Measurements from ENCODE around the gene NCBP3.

The NCBP3 gene

GRCh38 chr17:3887394-3887793 is 41.3 kb upstream of the NCBP3 start:
- no peak for DNase-seq
- Mint-ChIP-seq H3K27ac (peak overlapping the region; percentile 56 to 92), H3K4me3 (peak overlapping the region; percentile 39 to 70), H3K9me3 (no peaks in the 10 kb centered on the region), H3K27me3 (no peaks in the 10 kb centered on the region), H3K4me1 (peaks cover 53% of the 10 kb centered on the region)
- no peak for ATAC-seq

- Mint-ChIP-seq H3K4me3 (peak overlapping the region; percentile 39 to 70), H3K4me1 (peaks cover 47% of the 10 kb centered on the region), H3K27ac (peak overlapping the region; percentile 92 to 95), H3K9me3 (no peaks in the 10 kb centered on the region), H3K27me3 (no peaks in the 10 kb centered on the region)
- ATAC-seq (peak; percentile 52), DNase-seq (no peak)
Observed at GRCh38 chr17:3886776-3887175, 40.7 kb upstream of the NCBP3 start.

- H3K4me3 Mint-ChIP-seq, result no peak overlapping the region
- no peaks in the 10 kb centered on the region for H3K9me3 Mint-ChIP-seq
- no peak for ATAC-seq
- H3K4me1 Mint-ChIP-seq, result peaks cover 39% of the 10 kb centered on the region
- peak overlapping the region in 1 of 2 donors; percentile 86 for H3K27ac Mint-ChIP-seq
- no peak for DNase-seq
- H3K27me3 Mint-ChIP-seq, result no peaks in the 10 kb centered on the region
Observed at GRCh38 chr17:3885970-3886369, 39.9 kb upstream of the NCBP3 start.

GRCh38 chr17:3885271-3885670 is 39.2 kb upstream of the NCBP3 start:
- ATAC-seq (no peak), DNase-seq (no peak)
- no peak overlapping the region for H3K27ac Mint-ChIP-seq
- H3K4me3 Mint-ChIP-seq, result no peak overlapping the region
- H3K9me3 Mint-ChIP-seq, result no peaks in the 10 kb centered on the region
- no peaks in the 10 kb centered on the region for H3K27me3 Mint-ChIP-seq
- peaks cover 32% of the 10 kb centered on the region for H3K4me1 Mint-ChIP-seq

GRCh38 chr17:3884188-3884587 is 38.1 kb upstream of the NCBP3 start:
- Mint-ChIP-seq H3K27me3 (no peaks in the 10 kb centered on the region), H3K4me3 (no peak overlapping the region), H3K27ac (no peak overlapping the region), H3K9me3 (no peaks in the 10 kb centered on the region), H3K4me1 (peaks cover 28% of the 10 kb centered on the region)
- ATAC-seq (no peak), DNase-seq (no peak)

- DNase-seq, result no peak
- ATAC-seq, result no peak
- H3K4me1 Mint-ChIP-seq, result peaks cover 14% of the 10 kb centered on the region
- H3K4me3 Mint-ChIP-seq, result no peak overlapping the region
- H3K27me3 Mint-ChIP-seq, result no peaks in the 10 kb centered on the region
- H3K9me3 Mint-ChIP-seq, result no peaks in the 10 kb centered on the region
- no peak overlapping the region for H3K27ac Mint-ChIP-seq
Observed at GRCh38 chr17:3882276-3882675, 36.2 kb upstream of the NCBP3 start.

GRCh38 chr17:3880983-3881382 is 34.9 kb upstream of the NCBP3 start:
- no peaks in the 10 kb centered on the region for H3K27me3 Mint-ChIP-seq
- no peaks in the 10 kb centered on the region for H3K9me3 Mint-ChIP-seq
- H3K4me1 Mint-ChIP-seq, result peaks cover 1% of the 10 kb centered on the region
- ATAC-seq (no peak), DNase-seq (no peak)
- H3K4me3 Mint-ChIP-seq, result no peak overlapping the region
- H3K27ac Mint-ChIP-seq, result no peak overlapping the region

GRCh38 chr17:3879591-3880417 is 33.8 kb upstream of the NCBP3 start:
- Mint-ChIP-seq H3K4me1 (no peaks in the 10 kb centered on the region), H3K27me3 (no peaks in the 10 kb centered on the region), H3K9me3 (no peaks in the 10 kb centered on the region), H3K4me3 (no peak overlapping the region), H3K27ac (peak overlapping the region; percentile 2 to 55)
- ATAC-seq, result no peak
- DNase-seq, result no peak

- ATAC-seq, result no peak
- DNase-seq, result no peak
- H3K27ac Mint-ChIP-seq, result no peak overlapping the region
- H3K27me3 Mint-ChIP-seq, result no peaks in the 10 kb centered on the region
- no peaks in the 10 kb centered on the region for H3K4me1 Mint-ChIP-seq
- H3K4me3 Mint-ChIP-seq, result no peak overlapping the region
- no peaks in the 10 kb centered on the region for H3K9me3 Mint-ChIP-seq
Observed at GRCh38 chr17:3879186-3879585, 33.1 kb upstream of the NCBP3 start.

GRCh38 chr17:3877220-3877619 is 31.2 kb upstream of the NCBP3 start:
- H3K4me1 Mint-ChIP-seq, result no peaks in the 10 kb centered on the region
- DNase-seq (no peak), ATAC-seq (no peak)
- H3K27ac Mint-ChIP-seq, result no peak overlapping the region
- no peaks in the 10 kb centered on the region for H3K27me3 Mint-ChIP-seq
- no peak overlapping the region for H3K4me3 Mint-ChIP-seq
- H3K9me3 Mint-ChIP-seq, result no peaks in the 10 kb centered on the region

GRCh38 chr17:3875317-3875716 is 29.3 kb upstream of the NCBP3 start:
- ATAC-seq (no peak), DNase-seq (no peak)
- no peaks in the 10 kb centered on the region for H3K9me3 Mint-ChIP-seq
- peaks cover 8% of the 10 kb centered on the region for H3K4me1 Mint-ChIP-seq
- peak overlapping the region in 1 of 2 donors; percentile 36 for H3K27ac Mint-ChIP-seq
- no peaks in the 10 kb centered on the region for H3K27me3 Mint-ChIP-seq
- H3K4me3 Mint-ChIP-seq, result no peak overlapping the region

GRCh38 chr17:3873862-3874261 is 27.8 kb upstream of the NCBP3 start:
- DNase-seq, result no peak
- Mint-ChIP-seq H3K27ac (no peak overlapping the region), H3K9me3 (no peaks in the 10 kb centered on the region), H3K4me3 (no peak overlapping the region), H3K27me3 (no peaks in the 10 kb centered on the region), H3K4me1 (peaks cover 8% of the 10 kb centered on the region)
- no peak for ATAC-seq

GRCh38 chr17:3870871-3871306 is 24.8 kb upstream of the NCBP3 start:
- Mint-ChIP-seq H3K27ac (peak overlapping the region in 1 of 2 donors; percentile 77), H3K27me3 (no peaks in the 10 kb centered on the region), H3K9me3 (no peaks in the 10 kb centered on the region), H3K4me1 (peaks cover 8% of the 10 kb centered on the region), H3K4me3 (peak overlapping the region in 1 of 2 donors; percentile 31)
- ATAC-seq (no peak), DNase-seq (no peak)

GRCh38 chr17:3867606-3868005 is 21.6 kb upstream of the NCBP3 start:
- Mint-ChIP-seq H3K27me3 (no peaks in the 10 kb centered on the region), H3K4me1 (peaks cover 8% of the 10 kb centered on the region), H3K27ac (no peak overlapping the region), H3K9me3 (no peaks in the 10 kb centered on the region), H3K4me3 (no peak overlapping the region)
- ATAC-seq, result no peak
- DNase-seq, result no peak

GRCh38 chr17:3867106-3867505 is 21.1 kb upstream of the NCBP3 start:
- DNase-seq (no peak), ATAC-seq (no peak)
- no peak overlapping the region for H3K4me3 Mint-ChIP-seq
- no peaks in the 10 kb centered on the region for H3K9me3 Mint-ChIP-seq
- H3K27ac Mint-ChIP-seq, result no peak overlapping the region
- H3K4me1 Mint-ChIP-seq, result peaks cover 8% of the 10 kb centered on the region
- H3K27me3 Mint-ChIP-seq, result no peaks in the 10 kb centered on the region

- ATAC-seq, result no peak
Observed at GRCh38 chr17:3866276-3866675, 20.2 kb upstream of the NCBP3 start.

GRCh38 chr17:3865176-3865575 is 19.1 kb upstream of the NCBP3 start:
- DNase-seq (no peak), ATAC-seq (no peak)
- Mint-ChIP-seq H3K4me1 (no peaks in the 10 kb centered on the region), H3K27ac (no peak overlapping the region), H3K27me3 (no peaks in the 10 kb centered on the region), H3K9me3 (no peaks in the 10 kb centered on the region), H3K4me3 (no peak overlapping the region)

More at GRCh38 chr17:3866276-3866675, 20.2 kb upstream of the NCBP3 start:
- Mint-ChIP-seq H3K9me3 (no peaks in the 10 kb centered on the region), H3K4me3 (no peak overlapping the region), H3K27ac (no peak overlapping the region), H3K4me1 (peaks cover 8% of the 10 kb centered on the region), H3K27me3 (no peaks in the 10 kb centered on the region)
- no peak for DNase-seq
